HG03196 (cell line): ENCODE results near the gene DLEU7.

Source experiments
- ATAC-seq: cut with Tn5 transposase; IDR thresholded peaks from one replicate; pipeline ENCODE4 v1.9.1; 2021; ENCODE audit not compliant: unreplicated experiment

The DLEU7 gene

GRCh38 chr13:50843257-50844083 is at the start of gene DLEU7:
TSS of gene DLEU7 (minus strand) at chr13:50843692. CDS start at chr13:50843646, 46 bp downstream.
- no peak for ATAC-seq

- no peak for ATAC-seq
Observed at GRCh38 chr13:50892210-50892944, 48.9 kb upstream of the DLEU7 start.

GRCh38 chr13:50891206-50891605 is 47.7 kb upstream of the DLEU7 start:
- ATAC-seq, result no peak

GRCh38 chr13:50889317-50889716 is 45.8 kb upstream of the DLEU7 start:
- no peak for ATAC-seq

- no peak for ATAC-seq
Observed at GRCh38 chr13:50888362-50888761, 44.9 kb upstream of the DLEU7 start.

- no peak for ATAC-seq
Observed at GRCh38 chr13:50887151-50887550, 43.7 kb upstream of the DLEU7 start.

- no peak for ATAC-seq
Observed at GRCh38 chr13:50884265-50884664, 40.8 kb upstream of the DLEU7 start.

GRCh38 chr13:50883728-50884127 is 40.2 kb upstream of the DLEU7 start:
- ATAC-seq, result no peak

- ATAC-seq, result no peak
Observed at GRCh38 chr13:50882816-50883435, 39.4 kb upstream of the DLEU7 start.

GRCh38 chr13:50873991-50874390 is 30.5 kb upstream of the DLEU7 start:
- ATAC-seq, result no peak

- no peak for ATAC-seq
Observed at GRCh38 chr13:50873467-50873866, 30.0 kb upstream of the DLEU7 start.

GRCh38 chr13:50871405-50871804 is 27.9 kb upstream of the DLEU7 start:
- no peak for ATAC-seq

- no peak for ATAC-seq
Observed at GRCh38 chr13:50867637-50867945, 24.1 kb upstream of the DLEU7 start.

- ATAC-seq, result no peak
Observed at GRCh38 chr13:50866817-50867636, 23.5 kb upstream of the DLEU7 start.

GRCh38 chr13:50864492-50864891 is 21.0 kb upstream of the DLEU7 start:
- no peak for ATAC-seq

- ATAC-seq, result no peak
Observed at GRCh38 chr13:50855681-50856080, 12.2 kb upstream of the DLEU7 start.

- ATAC-seq, result no peak
Observed at GRCh38 chr13:50850445-50850844, 7.0 kb upstream of the DLEU7 start.

GRCh38 chr13:50847501-50847900 is 4.0 kb upstream of the DLEU7 start:
- no peak for ATAC-seq

- ATAC-seq, result no peak
Observed at GRCh38 chr13:50846861-50847475, 3.5 kb upstream of the DLEU7 start.

- ATAC-seq, result no peak
Observed at GRCh38 chr13:50845211-50845610, 1.7 kb upstream of the DLEU7 start.
